Right lobe of liver (tissue), 6 donors: ENCODE data around the gene LRP2. TPM values are rescaled to one million over a fixed set of nuclear protein-coding genes. Genes with fewer than 3 reads are reported as not detected.
"Not testable (repeated sequence)": the region's sequence is repeated elsewhere in the genome, so short reads cannot be mapped to it uniquely, and the experiment has no call there.

Experiments used
- ATAC-seq, 4 donors: fragments of 200-7000 bp; cut with Tn5 transposase; one replicate each; pipeline ENCODE4 v1.9.1; 2020; ENCODE audit warnings: mild to moderate bottlenecking in 4 of 4, moderate library complexity in 4 of 4
- DNase-seq, 3 donors: peaks; one replicate each; pipeline ENCODE4 v3.0.0-alpha.2; 2020
- H3K27ac ChIP-seq, 3 donors: fragments of 200-600 bp; one replicate each; pipeline ENCODE4 v1.8.0; 2022
- H3K27me3 ChIP-seq, 2 donors: fragments of 200-600 bp; one replicate each; pipeline ENCODE4 v1.8.0; 2022
- H3K36me3 ChIP-seq, 4 donors: fragments of 200-600 bp; sonication (generic) in 1 of 4; one replicate each; pipeline versions ENCODE4 v1.5.1 to v1.8.0; 2017 to 2022; ENCODE audit warnings: control low read depth in 1 of 4
- H3K4me1 ChIP-seq, 4 donors: fragments of 200-600 bp; sonication (generic) in 1 of 4; one replicate each; pipeline versions ENCODE4 v1.5.1 to v1.8.0; 2017 to 2022; ENCODE audit warnings: control low read depth in 1 of 4
- H3K4me3 ChIP-seq, 3 donors: fragments of 200-600 bp; one replicate each; pipeline ENCODE4 v1.8.0; 2022
- H3K9me3 ChIP-seq, 4 donors: fragments of 200-600 bp; sonication (generic) in 1 of 4; one replicate each; pipeline versions ENCODE4 v1.5.1 to v1.8.0; 2017 to 2022; ENCODE audit warnings: control low read depth in 1 of 4
- CTCF ChIP-seq, 4 donors: fragments of 200-600 bp in 3 of 4; fragments of 450-650 bp in 1 of 4; IDR thresholded peaks; one replicate each; pipeline versions ENCODE4 v1.5.1 to v1.8.0; 2016 to 2022; ENCODE audit warnings: antibody characterized with exemption in 4 of 4, mild to moderate bottlenecking in 2 of 4
- POLR2A ChIP-seq: fragments of 450-650 bp; IDR thresholded peaks from one replicate; pipeline ENCODE4 v1.6.1; 2017; ENCODE audit warnings: antibody characterized with exemption, mild to moderate bottlenecking
- WGBS: methylation state at CpG from one replicate; pipeline ENCODE4 v1.1.6; 2018; ENCODE audit warnings: low coverage, low lambda C conversion rate; ENCODE audit not compliant: insufficient coverage; ENCODE audit errors: missing lambda C conversion rate; 5-methylcytosine and 5-hydroxymethylcytosine counted together
- intact Hi-C, 2 donors: fragments of 100-400 bp; cut with DNase I; formaldehyde crosslinking; loops; one replicate each; pipeline versions ENCODE4 v1.11.2 to v1.14.1; 2022
- total RNA-seq, 6 experiments: library from RNA; depleted of rRNA in 2 of 6; stranded (reverse); fragments of >200 nt in 2 of 6; fragmentation: NEBNext Ultra II Directional in 3 of 6; extraction: Animal tissue kit (Norgen Biotek cat#: 25700) in 3 of 6; gene quantifications; one replicate each; pipeline versions ENCODE4 v1.1.0 to v1.2.4, GENCODE V29; 2016 to 2023
- donor health status: DM: no; HTN: yes; CAD: no.
- donor health status: DM: no; HTN: no; CAD: no.
- donor health status: DM: no; HTN: no; CAD: no.
- donor health status: DM: no; HTN: yes; CAD: no.
- donor health status: DM: no; HTN: yes; CAD: no.

LRP2 gene
- total RNA-seq, 6 experiments from 2014 or later, result 0.51 to 4.4 (median 1.0) TPM

- Histone ChIP-seq H3K9me3 (no peaks in the 10 kb centered on the region), H3K27me3 (no peaks in the 10 kb centered on the region), H3K36me3 (no peaks in the 10 kb centered on the region), H3K4me1 (no peaks in the 10 kb centered on the region), H3K27ac (no peak overlapping the region), H3K4me3 (no peak overlapping the region)
- intact Hi-C loops, result no loop called here
- WGBS, result 100% methylated on average over 1 of the region's 3 CpGs
- ATAC-seq, result no peak
- no peak for TF ChIP-seq CTCF (IDR thresholded peaks at IDR 0.05)
- TF ChIP-seq POLR2A, result no peak
- no peak for DNase-seq
Observed at GRCh38 chr2:169136885-169137534, 225.3 kb downstream of the LRP2 start.

- 80% methylated on average over 4 of the region's 5 CpGs for WGBS
Observed at GRCh38 chr2:169136428-169136827, 225.9 kb downstream of the LRP2 start.

GRCh38 chr2:169134272-169134671 lies 228.1 kb downstream of the LRP2 start:
- intact Hi-C loops, H3K4me3 ChIP-seq, DNase-seq, H3K4me1 ChIP-seq, ATAC-seq, H3K9me3 ChIP-seq, H3K27me3 ChIP-seq, H3K27ac ChIP-seq, H3K36me3 ChIP-seq: not testable (repeated sequence)
- 74% methylated on average over 6 of the region's 6 CpGs for WGBS

More at GRCh38 chr2:169136428-169136827, 225.9 kb downstream of the LRP2 start:
- DNase-seq, ATAC-seq, H3K4me3 ChIP-seq, H3K27ac ChIP-seq, H3K27me3 ChIP-seq, H3K4me1 ChIP-seq, H3K36me3 ChIP-seq, intact Hi-C loops, H3K9me3 ChIP-seq: not testable (repeated sequence)

GRCh38 chr2:169131587-169132512 lies 230.5 kb downstream of the LRP2 start:
- Histone ChIP-seq H3K4me3 (no peak overlapping the region), H3K27me3 (no peaks in the 10 kb centered on the region), H3K27ac (no peak overlapping the region), H3K4me1 (no peaks in the 10 kb centered on the region), H3K9me3 (no peaks in the 10 kb centered on the region), H3K36me3 (no peaks in the 10 kb centered on the region)
- TF ChIP-seq CTCF (IDR thresholded peaks at IDR 0.05) (peak; percentile 85 to 94 (median 88)), POLR2A (no peak)
- no peak for DNase-seq
- ATAC-seq, result peak; percentile 90 to 99 (median 96)
- intact Hi-C loops, result no loop called here
- WGBS, result 30% methylated on average over 9 of the region's 9 CpGs

GRCh38 chr2:169129703-169130243 lies 232.6 kb downstream of the LRP2 start:
- Histone ChIP-seq H3K9me3 (no peaks in the 10 kb centered on the region), H3K4me1 (no peaks in the 10 kb centered on the region), H3K36me3 (no peaks in the 10 kb centered on the region), H3K4me3 (no peak overlapping the region), H3K27me3 (no peaks in the 10 kb centered on the region), H3K27ac (no peak overlapping the region)
- intact Hi-C loops, result no loop called here
- ATAC-seq (no peak), DNase-seq (no peak)
- 89% methylated on average over 3 of the region's 5 CpGs for WGBS
- no peak for TF ChIP-seq POLR2A

GRCh38 chr2:169119851-169120250 lies 242.5 kb downstream of the LRP2 start:
- no peak overlapping the region for H3K4me3 ChIP-seq
- intact Hi-C loops, result no loop called here
- TF ChIP-seq POLR2A (no peak), CTCF (IDR thresholded peaks at IDR 0.05) (no peak)
- H3K27ac ChIP-seq, result no peak overlapping the region
- WGBS, result 86% methylated on average over 2 of the region's 4 CpGs
- H3K27me3 ChIP-seq, result no peaks in the 10 kb centered on the region
- ATAC-seq, result no peak
- H3K9me3 ChIP-seq, result no peaks in the 10 kb centered on the region
- no peaks in the 10 kb centered on the region for H3K36me3 ChIP-seq
- no peak for DNase-seq
- H3K4me1 ChIP-seq, result peaks cover 0 to 4% (median 1%) of the 10 kb centered on the region in 4 donors
